ENCODE measurements around the gene RNF166.

RNF166 gene

DNA sequence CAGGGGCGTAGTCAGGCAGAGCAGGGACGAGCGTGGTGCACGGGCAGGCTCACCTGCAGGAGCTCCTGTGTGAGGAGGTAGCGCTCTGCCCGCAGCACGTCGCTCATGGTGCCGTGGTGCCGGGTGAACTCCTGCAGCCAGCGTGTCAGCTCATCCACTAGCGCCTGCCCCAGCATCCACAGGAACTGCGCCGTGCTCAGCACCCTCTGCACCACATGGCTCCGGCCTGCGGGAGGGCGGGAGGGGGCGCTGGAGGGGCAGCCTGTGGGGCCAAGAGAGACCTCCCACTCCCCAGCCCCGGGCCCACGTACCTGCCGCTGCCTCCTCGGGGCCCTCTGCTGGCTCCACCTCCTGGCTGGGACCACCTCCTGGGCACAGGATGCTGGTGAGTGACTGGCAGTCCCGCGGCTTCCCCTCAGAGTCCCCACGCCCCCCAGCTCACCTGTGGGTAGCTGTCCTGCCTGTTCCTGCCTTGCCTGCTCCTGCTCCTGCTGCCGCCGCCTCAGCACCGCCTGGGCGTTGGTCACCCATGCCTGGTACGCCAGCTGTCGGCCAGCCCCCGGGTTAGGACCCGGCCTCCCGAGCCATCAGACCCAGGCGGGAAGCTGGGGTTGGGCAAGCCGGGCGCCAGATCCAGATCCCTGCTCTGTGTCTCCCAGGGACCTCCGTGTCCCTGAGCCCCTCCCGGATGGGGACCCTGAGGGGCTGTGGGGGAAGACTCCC, 16.7 kb upstream of the RNF166 start:
- no peak for DNase-seq

DNA sequence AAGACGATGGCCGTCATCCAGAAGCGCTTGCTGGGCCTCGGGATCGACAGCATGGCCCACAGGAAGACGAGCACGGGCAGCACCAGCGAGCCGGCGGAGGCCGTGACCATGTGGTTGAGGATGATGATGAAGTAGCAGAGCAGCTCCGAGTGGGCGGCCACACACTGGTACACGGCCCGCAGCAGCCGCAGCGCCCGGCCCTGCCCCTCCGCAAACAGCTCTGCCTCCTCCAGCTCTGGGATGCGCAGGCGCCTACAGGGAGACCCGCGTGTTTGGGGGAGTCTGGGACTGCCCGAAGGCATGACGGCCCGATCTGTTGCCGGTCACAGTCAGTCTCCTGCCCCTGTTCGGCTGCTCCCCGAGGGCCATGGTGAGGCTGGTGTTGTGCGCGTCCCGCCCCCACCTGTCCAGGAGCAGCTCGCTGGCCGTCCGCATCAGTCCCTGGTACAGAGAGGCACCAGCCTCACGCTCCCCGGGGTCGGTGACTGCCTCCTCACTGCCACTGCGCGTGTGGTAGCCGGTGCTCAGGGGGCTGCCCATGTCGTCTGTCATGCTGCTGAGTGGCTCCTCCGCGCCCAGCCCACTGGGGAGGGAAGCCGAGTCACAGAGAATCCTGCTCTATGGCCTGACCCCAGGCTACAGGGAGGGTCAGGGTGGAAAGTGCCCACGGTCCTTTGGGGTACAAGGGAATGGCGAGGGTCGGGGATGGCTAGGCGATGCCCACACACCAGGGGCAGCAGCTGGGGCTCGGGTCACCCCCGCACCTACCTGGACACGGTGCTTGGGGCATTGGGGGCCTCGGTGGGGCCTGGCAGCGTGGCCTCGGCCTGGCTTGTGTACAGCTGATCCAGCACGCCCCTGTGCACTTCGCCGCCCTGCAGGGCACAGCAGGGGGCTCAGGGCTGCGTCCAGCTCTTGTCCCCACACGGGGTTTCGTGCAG, 15.9 kb upstream of the RNF166 start:
- DNase-seq = no peak

DNA sequence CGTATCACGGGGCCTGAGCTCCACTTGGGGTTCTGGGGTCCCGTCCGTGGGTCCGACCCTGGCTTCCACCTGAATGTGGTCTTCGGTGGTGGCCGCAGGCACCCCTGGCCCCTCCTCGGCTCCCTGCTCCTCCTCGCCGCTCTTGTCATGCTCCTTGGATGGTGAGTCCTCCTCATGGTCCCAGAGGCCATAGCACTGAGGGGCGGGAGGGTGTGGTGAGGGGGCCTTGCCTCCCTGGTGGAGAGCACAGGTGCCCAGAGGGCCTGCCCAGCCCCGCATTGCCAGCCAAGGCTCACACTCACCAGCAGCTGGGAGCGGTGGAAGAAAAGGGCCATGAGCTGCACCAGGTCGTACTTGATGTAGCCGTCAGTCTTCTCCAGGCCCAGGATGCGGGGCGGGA, 15.0 kb upstream of the RNF166 start:
- no peak for DNase-seq

DNA sequence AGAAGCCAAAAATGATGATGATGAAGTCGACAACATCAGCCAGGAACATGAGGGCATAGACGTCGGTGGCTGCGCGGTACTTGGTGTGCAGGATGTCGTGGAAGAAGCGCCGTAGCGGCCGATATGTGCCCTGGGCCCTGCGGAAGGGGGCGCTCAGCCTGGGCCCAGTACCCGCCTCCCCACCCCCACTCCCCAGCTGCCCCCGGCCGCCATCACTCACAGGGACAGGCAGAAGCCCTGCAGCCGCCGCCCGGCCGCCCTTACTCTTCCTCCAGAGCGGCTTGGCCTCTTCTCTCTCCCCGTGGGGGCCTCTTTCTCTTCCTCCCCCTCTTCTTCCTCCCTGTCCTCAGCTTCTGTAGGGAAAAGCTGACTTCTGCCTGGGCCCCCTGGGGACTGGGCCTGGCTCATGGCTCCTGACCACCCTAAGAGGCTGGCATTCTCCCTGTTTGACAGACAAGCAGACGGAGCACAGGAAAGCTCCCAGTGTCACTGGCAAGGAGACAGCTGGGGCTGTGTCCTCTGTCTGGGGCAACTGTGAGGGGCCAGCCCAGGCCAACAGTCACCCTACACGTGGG, 14.3 kb upstream of the RNF166 start:
- no peak for DNase-seq

DNA sequence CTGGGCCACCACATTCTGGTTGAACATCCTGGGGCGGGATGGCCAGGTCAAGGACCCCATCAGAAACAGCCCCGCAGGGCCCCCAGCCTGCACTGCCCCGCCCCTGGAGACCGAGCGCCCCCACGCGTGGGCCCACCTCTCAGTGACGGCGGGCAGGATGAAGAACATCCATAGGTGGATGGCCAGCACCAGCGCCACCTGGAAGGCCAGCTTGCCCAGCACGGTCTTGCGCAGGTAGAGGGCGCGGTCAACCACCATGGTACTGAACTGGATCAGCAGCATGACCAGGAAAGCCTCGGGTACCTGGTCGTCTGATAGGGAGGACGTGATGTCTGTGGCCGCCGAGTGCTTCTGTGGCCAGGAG, 13.7 kb upstream of the RNF166 start:
- DNase-seq = no peak

DNA sequence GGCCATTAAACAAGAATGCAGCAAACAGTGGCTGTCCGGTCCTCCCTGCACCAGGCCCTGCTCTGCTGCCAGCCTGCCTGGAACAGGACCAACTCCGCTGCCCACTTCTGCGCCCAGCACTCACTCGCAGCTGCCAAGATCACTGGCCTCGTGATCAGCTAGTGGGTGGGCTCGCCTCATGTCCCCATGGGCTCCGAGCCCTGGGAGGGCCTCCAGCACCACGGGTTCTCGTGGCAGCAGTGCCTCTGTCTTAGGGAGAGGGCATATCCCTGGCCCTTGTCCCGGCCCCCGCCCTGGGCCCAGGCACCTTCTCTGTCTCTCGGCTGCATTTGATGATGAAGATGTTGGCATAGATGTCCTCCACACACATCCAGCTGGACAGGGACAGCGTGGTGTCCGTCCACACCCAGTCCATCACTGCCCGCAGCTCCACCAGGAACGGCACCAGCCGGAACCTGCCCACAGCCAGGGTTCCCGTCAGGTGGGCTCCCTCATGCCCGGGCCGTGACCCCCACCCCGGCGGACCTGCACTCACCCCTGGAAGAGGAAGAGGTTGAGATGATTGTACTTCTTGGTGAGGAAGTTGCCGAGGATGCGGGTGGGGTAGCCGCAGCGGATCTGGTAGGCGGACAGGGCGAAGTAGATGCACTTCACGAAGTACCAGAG, 13.2 kb upstream of the RNF166 start:
- no peak for DNase-seq

DNA sequence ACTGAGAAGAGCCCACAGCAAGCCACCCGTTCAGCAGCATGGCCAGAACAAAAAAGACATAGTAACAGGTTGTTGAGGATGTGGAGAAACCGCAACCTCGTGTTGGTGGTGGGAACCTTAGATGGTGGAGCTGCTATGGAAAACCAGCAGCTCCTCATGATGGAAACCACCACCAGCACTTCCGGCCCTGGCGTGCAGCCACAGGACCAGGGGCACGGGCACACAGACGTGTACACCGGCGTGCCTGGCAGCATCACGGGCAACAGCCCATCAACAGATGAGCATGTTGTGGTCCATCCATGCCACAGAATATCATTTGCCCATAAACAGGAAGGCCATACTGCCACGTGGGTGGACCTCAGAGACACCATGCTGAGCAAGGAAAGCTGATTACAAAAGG, 12.0 kb upstream of the RNF166 start:
- DNase-seq = no peak

DNA sequence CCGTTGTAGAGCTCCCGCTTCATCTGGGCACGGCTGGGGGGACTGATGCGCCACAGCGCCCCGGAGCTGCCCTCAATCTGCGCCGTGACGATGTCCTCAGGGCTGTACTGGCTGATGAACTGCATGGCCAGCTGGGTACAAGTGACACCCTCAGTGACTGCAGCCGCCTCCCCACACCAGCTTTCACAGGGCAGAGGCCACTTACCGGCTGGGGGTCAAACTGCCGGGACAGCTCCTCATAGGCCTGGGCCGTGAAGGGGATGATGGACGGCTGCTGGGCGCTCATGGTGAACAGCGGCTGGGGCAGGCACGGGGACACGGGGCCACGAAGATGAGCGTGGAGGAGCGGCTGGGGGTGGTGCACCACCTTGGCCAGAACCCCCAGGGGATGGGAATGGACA, 10.4 kb upstream of the RNF166 start:
- DNase-seq = no peak

DNA sequence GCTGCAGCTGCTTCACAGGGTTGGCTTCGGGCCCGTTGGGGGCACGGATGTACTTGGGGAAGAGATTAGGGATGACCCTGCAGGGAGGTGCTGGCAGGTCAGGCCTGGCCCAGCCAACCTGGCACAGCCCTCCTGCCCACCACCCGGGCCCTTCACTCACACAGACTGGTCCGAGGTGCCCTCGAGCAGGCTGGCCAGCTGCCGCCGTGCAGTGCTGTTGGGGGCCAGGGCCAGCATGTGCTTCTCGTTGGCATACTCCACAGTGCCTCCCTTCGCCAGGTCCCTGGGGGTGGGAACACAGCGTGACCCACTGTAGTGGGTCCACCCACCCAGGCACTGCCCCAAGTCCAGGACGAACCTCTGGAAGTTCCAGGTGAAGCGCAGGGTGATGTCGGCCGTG, 10.0 kb upstream of the RNF166 start:
- no peak for DNase-seq

DNA sequence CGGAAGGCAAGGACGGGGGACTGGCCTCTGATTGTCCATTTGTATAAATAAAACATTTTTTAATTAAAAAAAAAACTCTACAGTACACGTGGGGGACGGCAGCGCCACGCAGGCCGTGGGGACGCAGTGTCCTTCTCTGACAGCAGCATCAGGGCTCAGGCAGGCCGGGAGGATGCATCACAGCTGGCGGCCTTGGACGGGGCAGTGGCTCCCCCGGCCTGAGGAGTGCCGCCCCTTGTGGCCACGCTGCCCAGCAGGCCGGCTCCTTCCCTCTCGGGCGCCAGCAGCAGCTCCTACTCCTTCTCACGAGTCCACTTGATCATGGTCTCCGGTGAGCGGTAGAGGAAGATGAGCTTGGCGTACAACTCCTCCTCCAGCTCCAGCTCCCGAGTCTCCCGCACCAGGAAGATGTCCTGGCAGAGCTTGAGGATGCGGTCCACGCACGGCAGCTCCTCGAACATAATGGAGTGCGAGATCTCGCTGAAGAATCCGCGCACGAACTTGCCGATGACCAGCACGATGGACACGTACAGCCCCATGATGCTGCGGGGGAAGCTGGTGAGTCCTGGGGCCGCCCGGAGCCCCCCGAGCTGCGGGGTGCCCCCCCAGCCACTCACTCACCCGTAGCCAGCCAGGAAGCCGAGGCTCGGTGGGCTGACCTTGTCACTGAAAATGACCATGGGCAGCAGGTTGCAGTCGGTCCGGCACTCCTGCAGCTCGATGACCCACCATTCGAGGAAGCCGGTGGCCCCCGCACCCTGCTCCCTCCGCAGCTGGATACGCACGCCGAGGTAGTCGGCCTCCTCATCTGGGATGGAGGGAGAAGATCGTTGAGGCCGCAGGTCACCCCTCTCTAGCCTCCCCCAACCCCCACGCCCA, 9.3 kb upstream of the RNF166 start:
- DNase-seq = no peak

DNA sequence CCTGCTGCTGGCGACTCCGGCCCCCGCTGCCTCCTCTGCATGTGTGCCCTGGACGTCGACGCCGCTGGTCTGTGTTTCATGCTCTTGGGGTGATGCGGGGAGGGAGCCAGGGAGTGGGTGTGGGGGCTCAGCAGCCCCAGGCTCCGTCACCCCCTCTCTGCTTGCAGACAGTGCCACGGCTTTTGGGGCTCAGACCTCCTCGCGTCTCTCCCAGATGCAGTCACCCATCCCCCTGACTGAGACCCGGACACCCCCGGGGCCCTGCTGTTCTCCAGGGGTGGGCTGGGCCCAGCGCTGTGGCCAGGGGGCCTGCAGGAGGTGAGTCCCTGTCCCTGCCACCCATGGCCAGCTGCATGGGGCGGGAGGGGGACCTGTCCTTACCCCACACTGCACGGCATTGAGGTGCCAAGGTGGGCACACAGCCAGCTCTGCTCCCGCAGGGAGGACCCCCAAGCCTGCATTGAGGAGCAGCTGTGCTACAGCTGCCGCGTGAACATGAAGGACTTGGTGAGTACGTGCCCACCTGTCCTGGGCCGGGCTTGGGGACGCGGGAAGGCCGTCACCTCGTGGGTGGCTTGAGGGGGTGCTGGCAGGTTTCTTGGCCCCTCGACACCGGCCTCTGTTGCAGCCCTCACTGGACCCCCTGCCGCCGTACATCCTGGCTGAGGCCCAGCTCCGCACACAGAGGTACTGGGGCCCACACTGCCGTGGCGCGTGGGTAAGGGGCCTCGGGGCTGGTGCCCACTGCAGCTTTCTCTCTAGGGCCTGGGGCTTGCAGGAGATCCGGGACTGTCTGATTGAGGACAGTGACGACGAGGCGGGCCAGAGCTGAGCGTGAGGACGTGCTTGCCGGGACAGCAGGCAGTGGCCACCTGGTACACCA, 8.5 kb upstream of the RNF166 start:
- no peak for DNase-seq

DNA sequence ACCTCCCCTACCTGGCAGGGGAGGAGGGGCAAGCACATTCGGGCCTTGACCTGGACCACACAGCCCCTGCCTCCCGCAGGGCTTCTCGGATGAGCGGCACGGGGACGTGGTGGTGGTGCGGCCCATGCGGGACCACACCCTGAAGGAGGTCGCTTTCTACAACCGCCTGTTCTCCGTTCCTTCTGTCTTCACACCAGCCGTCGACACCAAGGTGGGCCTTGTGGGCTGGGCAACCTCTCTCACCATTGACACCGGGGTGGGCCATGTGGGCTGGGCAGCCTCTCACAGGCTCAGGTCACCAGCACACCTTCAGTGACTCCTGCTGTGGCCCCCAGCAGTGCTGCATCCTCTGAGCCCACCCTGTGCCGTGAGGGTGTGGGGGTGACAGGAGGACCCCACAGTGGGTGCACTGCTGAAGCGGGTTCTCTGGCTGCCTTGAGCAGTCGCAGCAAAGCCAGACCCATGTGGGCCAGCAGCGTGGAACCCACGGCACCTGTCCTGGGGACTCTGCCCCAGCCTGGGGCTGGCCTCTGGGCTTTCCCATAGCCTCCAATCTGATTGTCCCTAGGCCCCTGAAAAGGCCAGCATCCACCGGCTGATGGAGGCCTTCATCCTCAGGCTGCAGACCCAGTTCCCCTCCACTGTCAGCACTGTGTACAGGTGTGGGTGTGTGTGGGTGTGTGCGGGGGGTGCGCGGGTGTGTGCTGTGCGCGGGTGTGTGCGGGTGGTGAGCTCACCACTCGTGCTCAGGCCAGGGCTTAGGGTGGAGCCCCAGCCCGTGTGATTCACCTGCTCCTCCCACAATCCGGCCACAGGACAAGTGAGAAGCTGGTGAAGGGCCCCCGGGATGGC, 7.6 kb upstream of the RNF166 start:
- DNase-seq = no peak

DNA sequence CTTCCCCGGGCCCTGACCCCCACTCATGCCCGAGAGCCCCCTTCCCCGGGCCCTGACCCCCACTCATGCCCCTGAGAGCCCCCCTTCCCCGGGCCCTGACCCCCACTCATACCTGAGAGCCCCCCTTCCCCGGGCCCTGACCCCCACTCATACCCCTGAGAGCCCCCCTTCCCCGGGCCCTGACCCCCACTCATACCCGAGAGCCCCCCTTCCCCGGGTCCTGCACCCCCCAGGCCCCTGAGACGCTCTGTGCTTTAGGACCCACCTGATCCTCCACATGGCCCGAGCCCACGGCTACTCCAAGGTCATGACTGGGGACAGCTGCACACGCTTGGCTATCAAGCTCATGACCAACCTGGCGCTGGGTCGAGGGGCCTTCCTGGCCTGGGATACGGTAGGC, 6.8 kb upstream of the RNF166 start:
- DNase-seq = no peak

DNA sequence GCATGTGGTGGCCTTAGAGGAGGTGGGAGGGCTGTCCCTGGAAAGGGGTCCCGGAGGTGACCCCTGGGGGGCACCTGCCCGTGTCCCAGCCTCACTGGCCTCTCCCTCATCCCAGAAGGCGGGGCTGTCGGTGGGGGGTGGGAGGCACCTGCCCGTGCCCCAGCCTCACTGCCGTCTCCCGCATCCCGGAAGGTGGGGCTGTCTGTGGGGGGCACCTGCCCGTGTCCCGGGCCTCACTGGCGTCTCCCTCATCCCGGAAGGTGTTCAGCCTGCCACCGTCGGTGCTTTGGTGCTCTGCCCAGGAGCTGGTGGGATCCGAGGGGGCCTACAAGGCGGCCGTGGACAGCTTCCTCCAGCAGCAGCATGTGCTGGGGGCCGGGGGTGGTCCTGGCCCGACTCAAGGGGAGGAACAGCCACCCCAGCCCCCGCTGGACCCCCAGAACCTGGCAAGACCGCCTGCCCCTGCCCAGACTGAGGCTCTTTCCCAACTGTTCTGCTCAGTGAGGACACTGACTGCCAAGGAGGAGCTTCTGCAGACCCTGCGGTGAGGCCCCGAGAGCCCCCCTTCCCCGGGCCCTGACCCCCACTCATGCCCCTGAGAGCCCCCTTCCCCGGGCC, 6.3 kb upstream of the RNF166 start:
- DNase-seq = no peak

DNA sequence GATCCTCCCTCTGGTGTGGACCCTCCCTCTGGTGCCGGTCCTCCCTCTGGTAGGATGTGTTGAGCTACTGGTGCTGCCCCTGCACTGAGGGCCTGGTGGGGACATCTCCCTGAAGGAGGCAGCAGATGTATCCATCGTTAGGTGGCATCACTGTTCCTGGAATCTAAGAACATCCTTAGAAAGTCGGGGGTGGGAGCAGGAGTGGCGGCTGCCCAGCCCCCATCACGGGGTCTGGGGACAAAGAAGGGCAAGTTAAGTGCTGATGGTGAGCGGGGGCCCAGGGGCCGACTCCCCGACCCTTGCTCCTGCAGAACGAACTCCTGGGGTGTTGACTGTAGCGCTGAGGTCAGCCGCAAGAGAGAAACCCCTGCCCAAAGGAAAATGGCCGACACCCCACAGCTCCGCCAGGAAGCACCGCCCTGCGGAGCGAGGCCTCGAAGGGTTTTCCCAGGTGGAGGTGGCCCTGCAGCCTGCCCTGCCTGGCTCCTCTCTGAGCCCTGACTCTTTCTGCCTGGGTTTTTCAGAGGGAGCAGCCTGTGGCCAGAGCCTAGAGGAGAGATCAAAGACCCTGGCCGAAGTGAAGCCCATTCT, 5.6 kb upstream of the RNF166 start:
- no peak for DNase-seq

DNA sequence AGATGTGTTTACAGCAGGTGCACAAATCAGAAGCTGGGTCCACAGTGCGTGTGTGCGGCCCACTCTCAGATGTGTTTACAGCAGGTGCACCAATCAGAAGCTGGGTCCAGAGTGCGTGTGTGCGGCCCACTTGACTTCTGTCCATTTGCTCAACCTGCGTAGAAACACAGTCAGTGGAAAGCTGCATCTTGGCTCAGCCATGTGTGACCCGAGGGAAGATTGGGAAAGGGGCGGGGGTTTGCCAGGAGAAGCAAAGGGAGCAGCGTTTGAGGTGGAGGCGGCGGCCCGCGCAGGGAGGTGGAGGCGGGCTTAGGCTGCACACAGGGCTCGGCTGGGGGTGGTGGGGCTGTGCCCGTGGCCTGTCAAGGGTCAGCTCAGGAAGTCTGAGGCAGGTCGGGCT, 4.3 kb upstream of the RNF166 start:
- DNase-seq = no peak

DNA sequence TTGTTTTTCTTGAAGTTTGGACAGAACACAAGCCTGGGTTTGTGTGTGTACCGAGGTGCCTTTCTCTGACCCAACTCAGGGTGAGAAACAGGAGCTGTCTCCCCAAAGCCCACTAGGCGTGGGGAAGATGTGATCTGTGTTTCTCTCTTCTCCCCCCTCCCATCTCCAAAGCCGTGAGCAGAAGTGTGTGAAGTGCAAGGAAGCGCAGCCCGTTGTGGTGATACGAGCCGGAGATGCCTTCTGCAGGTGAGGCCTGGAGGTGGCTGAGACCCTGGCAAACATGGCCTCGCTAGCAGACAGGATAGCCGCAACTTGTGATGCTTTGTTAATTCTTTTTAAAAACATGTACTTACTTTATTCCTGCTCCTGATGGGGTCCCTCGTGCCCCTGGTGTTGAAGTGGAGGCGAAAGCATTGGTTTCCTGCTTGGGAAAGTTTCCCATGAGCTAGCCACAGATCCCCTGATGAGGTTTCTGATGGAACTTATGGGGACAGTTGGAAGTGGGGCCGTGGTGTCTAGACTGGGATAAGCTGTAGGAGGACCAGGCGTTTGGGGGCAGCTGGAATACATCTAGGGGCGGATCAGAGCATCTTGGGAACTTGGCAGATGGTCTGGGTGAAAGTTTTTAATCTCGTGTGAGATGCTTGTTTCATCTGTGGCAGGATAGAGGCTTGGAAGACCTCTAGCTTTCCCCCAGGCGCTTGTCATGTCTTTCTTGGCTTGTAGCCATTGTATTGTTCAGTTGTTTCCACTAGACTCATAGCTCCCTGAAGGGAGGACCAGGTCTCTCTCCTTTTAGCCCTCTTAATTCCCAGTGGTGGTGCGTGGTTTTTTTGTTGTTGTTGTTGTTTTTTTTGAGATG, 988 bp upstream of the RNF166 start:
- no peak for DNase-seq

DNA sequence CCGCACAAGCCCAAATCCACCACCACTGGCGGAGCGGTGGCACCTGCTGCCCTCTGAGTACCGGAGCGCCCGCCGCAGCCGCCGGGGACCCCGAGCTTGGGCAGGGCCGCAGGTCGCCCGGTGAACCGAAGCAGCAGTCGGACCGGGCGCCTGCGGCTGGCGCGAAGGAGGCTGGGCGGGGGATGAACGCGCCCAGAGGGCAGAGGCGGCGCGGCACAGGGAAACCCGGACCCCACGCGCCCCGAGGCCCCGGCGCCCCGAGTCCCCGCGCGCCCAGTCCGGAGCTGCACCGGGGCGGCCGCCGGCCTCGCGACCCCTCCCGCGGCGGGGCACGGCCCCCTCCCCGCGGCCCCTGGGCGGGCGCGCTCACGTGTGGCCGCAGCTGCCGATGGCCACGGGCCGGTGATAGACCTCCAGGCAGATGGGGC, 393 bp downstream of the RNF166 start:
- no peak for DNase-seq
